NCI-H128 (cell line): ENCODE results near the gene OR51L1.

Experiments
- DNase-seq: peaks from one replicate; lab custom pipeline; 2025; ENCODE audit not compliant: unreplicated experiment; lab: John Stamatoyannopoulos, UW

The OR51L1 gene

GRCh38 chr11:5046754-5047330, 52.2 kb downstream of the OR51L1 start:
- no peak for DNase-seq
